GM19397 (cell line): Measurements from ENCODE around the gene MCM7.

Experiments
- ATAC-seq: cut with Tn5 transposase; IDR thresholded peaks from one replicate; pipeline ENCODE4 v1.9.1; 2021; ENCODE audit warnings: mild to moderate bottlenecking, moderate library complexity; ENCODE audit not compliant: unreplicated experiment

MCM7 gene

GRCh38 chr7:100124301-100125230, 23.4 kb upstream of the MCM7 start:
- ATAC-seq, result no peak

- no peak for ATAC-seq
Measured at GRCh38 chr7:100122568-100122967, 21.4 kb upstream of the MCM7 start.

- no peak for ATAC-seq
Measured at GRCh38 chr7:100122067-100122466, 20.9 kb upstream of the MCM7 start.

- no peak for ATAC-seq
Measured at GRCh38 chr7:100120733-100121036, 19.5 kb upstream of the MCM7 start.

- peak; percentile 26 for ATAC-seq
Measured at GRCh38 chr7:100119970-100120732, 19.0 kb upstream of the MCM7 start.

GRCh38 chr7:100119072-100119969, 18.1 kb upstream of the MCM7 start, which contains the start of the genes CNPY4 and TAF6:
Gene CNPY4 (plus strand): TSS chr7:100119634. CDS start chr7:100119745, 111 bp downstream.
Gene TAF6 (minus strand): TSS chr7:100119358. CDS start chr7:100114209, 5,149 bp downstream.
- ATAC-seq, result peak; percentile 70

GRCh38 chr7:100118388-100119071, 17.3 kb upstream of the MCM7 start:
- ATAC-seq, result no peak

GRCh38 chr7:100115026-100115425, 13.8 kb upstream of the MCM7 start:
- ATAC-seq, result no peak

GRCh38 chr7:100111914-100112313, 10.7 kb upstream of the MCM7 start:
- no peak for ATAC-seq

GRCh38 chr7:100111156-100111555, 10.0 kb upstream of the MCM7 start:
- ATAC-seq, result no peak

GRCh38 chr7:100109521-100110163, 8.4 kb upstream of the MCM7 start:
- ATAC-seq, result no peak

GRCh38 chr7:100107890-100108289, 6.7 kb upstream of the MCM7 start:
- no peak for ATAC-seq

GRCh38 chr7:100107125-100107737, 6.0 kb upstream of the MCM7 start:
- no peak for ATAC-seq

GRCh38 chr7:100106633-100107032, 5.4 kb upstream of the MCM7 start:
- no peak for ATAC-seq

- no peak for ATAC-seq
Measured at GRCh38 chr7:100105534-100105933, 4.3 kb upstream of the MCM7 start.

- ATAC-seq, result no peak
Measured at GRCh38 chr7:100102950-100103840, 2.0 kb upstream of the MCM7 start.

GRCh38 chr7:100100420-100101015, 679 bp downstream of the MCM7 start:
- ATAC-seq, result peak; percentile 65

- ATAC-seq, result no peak
Measured at GRCh38 chr7:100099452-100099851, 1.7 kb downstream of the MCM7 start.
